Measurements from ENCODE around the gene C12orf60. TPM values are rescaled to one million over a fixed set of nuclear protein-coding genes. Genes with fewer than 3 reads are reported as not detected.

C12orf60 gene
- polyA plus RNA-seq, 1 experiment: 1.0 TPM

- TF ChIP-seq CTCF (IDR thresholded peaks at IDR 0.05; ENCODE audit: low read depth, low read length): no peak
- H3K27me3 ChIP-seq (ENCODE audit: control insufficient read depth, insufficient read depth, low read length): no peaks in the 10 kb centered on the region
- no peaks in the 10 kb centered on the region for H3K9me3 ChIP-seq (ENCODE audit: control insufficient read depth, insufficient read depth, low read length)
- no peak for DNase-seq (ENCODE audit: low read depth, low spot score)
- CTCF ChIA-PET: interaction anchor here (1.0 kb wide), 1 partner anchor 28 kb away, joined by 3 read pairs; no protein-coding TSS in a partner anchor
- POLR2A ChIA-PET: no interaction called here
- no peak overlapping the region for H3K27ac ChIP-seq (ENCODE audit: low read depth, low read length)
- H3K4me3 ChIP-seq (ENCODE audit: low read depth, low read length): no peak overlapping the region
Observed at GRCh38 chr12:14839262-14839661, 35.8 kb downstream of the C12orf60 start.

- ChIA-PET CTCF (interaction anchor here (0.9 to 1.6 kb wide), 2 partner anchors 155 kb away, joined by 3 to 8 read pairs; no protein-coding TSS in a partner anchor), POLR2A (no interaction called here)
- no peaks in the 10 kb centered on the region for H3K9me3 ChIP-seq (ENCODE audit: control insufficient read depth, insufficient read depth, low read length)
- no peak for TF ChIP-seq CTCF (IDR thresholded peaks at IDR 0.05; ENCODE audit: low read depth, low read length)
- H3K4me3 ChIP-seq (ENCODE audit: low read depth, low read length): no peak overlapping the region
- DNase-seq (ENCODE audit: low read depth, low spot score): no peak
- no peak overlapping the region for H3K27ac ChIP-seq (ENCODE audit: low read depth, low read length)
- no peaks in the 10 kb centered on the region for H3K27me3 ChIP-seq (ENCODE audit: control insufficient read depth, insufficient read depth, low read length)
Observed at GRCh38 chr12:14840616-14841015, 37.1 kb downstream of the C12orf60 start.

- no peak overlapping the region for H3K27ac ChIP-seq (ENCODE audit: low read depth, low read length)
- CTCF ChIA-PET: interaction anchor here (1.6 kb wide), 1 partner anchor 154 kb away, joined by 8 read pairs; no protein-coding TSS in a partner anchor
Observed at GRCh38 chr12:14841761-14842160, 38.3 kb downstream of the C12orf60 start.

GRCh38 chr12:14842315-14842714 is 38.8 kb downstream of the C12orf60 start:
- H3K4me3 ChIP-seq (ENCODE audit: low read depth, low read length): no peak overlapping the region
- ChIA-PET CTCF (interaction anchor here (1.6 to 7.3 kb wide), 2 partner anchors 153 kb away, joined by 8 to 191 read pairs; no protein-coding TSS in a partner anchor), POLR2A (no interaction called here)
- H3K27me3 ChIP-seq (ENCODE audit: control insufficient read depth, insufficient read depth, low read length): no peaks in the 10 kb centered on the region
- no peak for TF ChIP-seq CTCF (IDR thresholded peaks at IDR 0.05; ENCODE audit: low read depth, low read length)
- no peak overlapping the region for H3K27ac ChIP-seq (ENCODE audit: low read depth, low read length)
- no peaks in the 10 kb centered on the region for H3K9me3 ChIP-seq (ENCODE audit: control insufficient read depth, insufficient read depth, low read length)
- DNase-seq (ENCODE audit: low read depth, low spot score): no peak

More at GRCh38 chr12:14841761-14842160, 38.3 kb downstream of the C12orf60 start:
- POLR2A ChIA-PET: no interaction called here
- no peak for DNase-seq (ENCODE audit: low read depth, low spot score)
- Histone ChIP-seq H3K27me3 (ENCODE audit: control insufficient read depth, insufficient read depth, low read length) (no peaks in the 10 kb centered on the region), H3K4me3 (ENCODE audit: low read depth, low read length) (no peak overlapping the region), H3K9me3 (ENCODE audit: control insufficient read depth, insufficient read depth, low read length) (no peaks in the 10 kb centered on the region)
- TF ChIP-seq CTCF (IDR thresholded peaks at IDR 0.05; ENCODE audit: low read depth, low read length): no peak

GRCh38 chr12:14843425-14843887 is 40.0 kb downstream of the C12orf60 start, which contains the start of gene ART4:
Gene ART4, minus strand, starts transcription at chr12:14843526. Its CDS starts 413 bp downstream, at chr12:14843113.
- CTCF ChIA-PET: interaction anchor here (1.1 to 7.3 kb wide), 4 partner anchors 9 to 152 kb away, joined by 3 to 191 read pairs (median 4); no protein-coding TSS in a partner anchor
- H3K27ac ChIP-seq (ENCODE audit: low read depth, low read length): no peak within 1 kb of the TSS
- DNase-seq (ENCODE audit: low read depth, low spot score): no peak
- H3K27me3 ChIP-seq (ENCODE audit: control insufficient read depth, insufficient read depth, low read length): no peaks in the 10 kb centered on the region
- no peaks in the 10 kb centered on the region for H3K9me3 ChIP-seq (ENCODE audit: control insufficient read depth, insufficient read depth, low read length)
- TF ChIP-seq CTCF (IDR thresholded peaks at IDR 0.05; ENCODE audit: low read depth, low read length): no peak
- no peak within 1 kb of the TSS for H3K4me3 ChIP-seq (ENCODE audit: low read depth, low read length)
- POLR2A ChIA-PET: no interaction called here

All from AG04450 (cell line).